NCI-H2107 (cell line): ENCODE results near the gene DCHS2.

Source experiments
- DNase-seq: peaks from one replicate; lab custom pipeline; 2025; lab: John Stamatoyannopoulos, UW

Gene DCHS2, protein sequence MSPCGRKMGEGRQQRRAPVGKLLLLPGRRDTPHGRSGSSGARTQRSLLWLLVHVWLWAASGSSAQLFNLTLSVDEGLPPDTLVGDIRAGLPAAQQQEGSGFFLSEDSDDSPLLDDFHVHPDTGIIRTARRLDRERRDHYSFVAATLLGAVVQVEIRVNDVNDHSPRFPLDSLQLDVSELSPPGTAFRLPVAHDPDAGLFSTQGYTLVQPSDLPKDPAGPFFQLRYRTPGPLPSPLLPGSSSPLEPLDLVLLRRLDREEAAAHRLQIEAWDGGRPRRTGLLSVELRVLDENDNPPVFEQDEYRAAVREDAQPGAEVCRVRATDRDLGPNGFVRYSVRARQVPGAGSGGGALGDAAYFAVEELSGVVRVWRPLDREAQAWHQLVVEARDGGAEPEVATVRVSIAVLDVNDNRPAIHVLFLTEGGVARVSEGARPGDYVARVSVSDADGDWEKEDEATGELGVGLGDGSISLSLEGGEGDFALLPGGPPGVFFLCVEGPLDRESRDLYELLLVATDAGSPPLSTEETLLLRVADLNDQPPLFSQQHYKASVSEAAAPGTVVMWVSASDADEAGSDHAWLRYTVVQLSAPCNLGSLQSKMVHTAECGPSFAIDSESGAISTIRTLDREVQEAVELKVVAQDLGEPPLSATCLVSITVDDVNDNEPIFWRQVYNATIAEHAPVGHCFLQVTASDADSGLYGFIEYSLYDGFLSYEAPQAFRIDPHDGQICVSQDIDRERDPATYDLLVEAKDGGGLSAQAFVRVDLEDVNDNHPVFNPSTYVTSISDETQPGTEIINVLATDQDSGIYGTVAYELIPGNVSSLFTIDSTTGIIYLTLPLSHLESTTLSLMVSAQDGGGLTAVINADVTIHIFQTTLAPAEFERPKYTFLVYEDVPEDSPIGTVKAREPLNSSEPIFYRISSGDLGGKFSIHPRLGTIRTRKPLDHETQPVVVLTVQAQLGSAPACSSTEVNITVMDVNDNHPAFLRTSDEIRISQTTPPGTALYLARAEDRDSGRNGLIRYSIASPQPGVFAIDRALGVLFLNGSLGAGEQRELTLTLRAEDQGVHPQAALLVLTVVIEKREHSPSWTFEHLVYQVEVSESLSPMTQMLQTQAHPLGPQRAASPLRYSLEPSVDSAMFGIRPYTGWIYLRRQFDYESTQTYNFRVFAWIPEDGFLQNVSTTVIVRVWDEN (N-terminal part only)

DNA sequence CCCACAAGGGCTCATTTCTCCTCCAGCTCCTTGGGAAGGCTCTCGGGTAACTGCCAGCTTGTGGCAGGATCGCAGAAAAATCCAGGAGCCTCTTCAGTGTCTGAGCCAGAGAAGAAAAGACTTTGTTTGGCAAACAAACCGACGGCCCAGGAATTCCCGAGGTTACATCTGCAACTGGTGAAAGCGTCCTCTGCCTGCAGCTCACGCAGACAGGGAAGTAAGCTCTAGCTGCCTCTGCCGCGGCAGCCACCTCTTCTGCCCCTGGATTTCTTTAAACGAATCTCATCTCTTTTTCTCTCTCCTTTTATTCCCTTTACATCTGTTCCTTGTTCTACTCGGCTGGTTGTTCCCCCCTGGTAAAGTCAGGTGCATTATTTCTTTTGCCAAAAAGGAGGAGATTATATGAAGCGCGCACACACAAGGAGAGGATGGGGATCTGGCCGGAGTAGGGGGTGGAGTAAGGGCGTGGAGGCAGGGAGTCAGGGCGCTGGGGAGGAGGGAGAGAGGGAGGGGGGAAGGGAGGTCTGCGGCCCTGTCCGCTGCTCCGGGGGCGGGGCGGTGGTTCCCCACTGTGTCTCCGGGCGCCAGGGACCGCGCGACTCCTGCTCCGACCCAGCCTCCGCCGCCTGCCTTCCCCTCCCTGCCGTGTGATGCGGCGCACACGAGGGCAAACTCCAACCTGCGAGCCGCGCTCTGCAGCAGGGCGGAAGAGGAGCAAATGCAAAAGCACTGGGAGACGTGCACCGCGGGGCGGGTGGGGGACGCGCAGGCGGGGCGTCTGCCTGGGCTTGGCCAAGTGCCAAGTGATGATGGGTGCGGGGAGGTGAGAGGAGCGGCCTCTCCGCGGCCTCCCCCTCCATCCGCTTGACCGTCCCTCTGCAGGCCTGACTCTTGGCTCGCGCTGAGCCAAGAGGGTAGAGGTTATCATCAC, at the start of gene DCHS2:
DCHS2 (minus strand) TSS at position 459 of the 931 bp plus-strand sequence; CDS start at position 15, 444 bp downstream.
- DNase-seq = no peak

DNA sequence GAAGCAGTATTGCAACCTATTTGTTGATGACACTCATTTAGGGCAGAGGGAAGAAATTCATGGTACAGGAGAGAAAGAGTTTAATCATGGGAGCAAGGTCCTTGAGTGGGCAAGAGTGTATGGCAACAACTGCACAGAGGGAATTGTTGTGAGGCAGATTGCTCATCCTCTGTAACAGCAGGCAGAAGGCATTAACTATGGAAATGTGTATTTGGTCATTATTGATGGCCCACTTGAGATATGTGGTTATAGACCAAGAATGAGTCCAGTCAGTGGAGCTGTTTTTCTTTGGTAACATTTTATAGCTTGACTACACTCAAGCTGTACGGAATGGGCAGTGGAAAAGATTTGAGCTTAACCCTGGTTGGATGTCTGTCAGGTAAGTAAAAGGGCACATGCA, 42.7 kb upstream of the DCHS2 start:
- DNase-seq = no peak

DNA sequence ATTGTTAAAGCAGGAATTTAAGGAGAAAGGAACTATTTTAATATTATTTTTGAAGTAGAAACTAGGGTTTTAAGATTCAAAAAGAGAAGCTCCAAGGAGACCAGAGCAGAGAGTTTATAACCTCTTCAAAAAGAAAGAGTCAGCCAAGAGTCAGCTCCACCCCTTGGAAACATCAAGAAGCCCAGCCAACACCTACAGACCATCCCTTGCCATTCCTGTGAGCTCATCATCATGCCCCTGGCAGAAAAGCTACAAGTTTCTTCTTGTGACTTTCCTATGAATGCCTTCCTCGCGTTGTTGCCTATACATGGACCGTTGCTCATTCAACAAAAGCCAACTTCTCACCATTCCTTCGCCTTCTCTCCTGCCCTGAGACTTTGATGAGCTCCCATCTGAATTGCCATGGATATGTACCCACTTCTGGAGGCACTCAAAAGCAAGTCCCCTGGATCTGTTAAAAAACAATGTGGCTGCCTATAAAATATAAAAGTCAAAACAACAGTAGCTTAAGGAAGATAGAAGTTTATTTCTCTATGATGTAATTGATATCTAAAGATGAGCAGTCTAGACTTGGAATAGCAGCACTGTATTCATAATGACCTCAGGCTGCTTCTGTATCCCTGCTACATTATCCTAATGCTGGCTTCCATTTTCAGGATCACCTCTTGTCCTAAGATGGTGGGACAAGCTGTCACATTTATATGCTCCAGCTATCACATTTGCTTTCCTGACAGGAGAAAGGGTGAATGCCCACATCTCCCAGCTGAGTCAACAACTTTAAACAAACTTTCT, 38.3 kb upstream of the DCHS2 start:
- DNase-seq = no peak

DNA sequence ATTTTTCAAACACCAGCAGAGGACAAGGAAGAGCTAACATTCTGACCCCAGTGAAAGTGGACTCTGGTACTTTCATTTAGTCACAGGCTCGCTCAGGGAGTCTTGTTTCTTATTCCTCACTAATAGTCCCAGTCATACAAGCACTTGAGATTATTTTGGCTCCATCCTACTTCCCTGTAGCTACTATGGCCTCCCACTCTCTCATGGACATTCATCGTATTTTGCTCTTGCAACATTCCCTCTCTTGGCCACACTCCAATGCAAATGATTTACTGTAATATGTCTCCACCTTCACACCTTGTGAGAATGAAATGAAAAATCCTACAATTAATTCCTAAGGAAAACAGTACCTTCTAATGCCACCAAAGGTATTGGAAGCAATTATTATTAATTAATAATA, 37.3 kb upstream of the DCHS2 start:
- DNase-seq = no peak

DNA sequence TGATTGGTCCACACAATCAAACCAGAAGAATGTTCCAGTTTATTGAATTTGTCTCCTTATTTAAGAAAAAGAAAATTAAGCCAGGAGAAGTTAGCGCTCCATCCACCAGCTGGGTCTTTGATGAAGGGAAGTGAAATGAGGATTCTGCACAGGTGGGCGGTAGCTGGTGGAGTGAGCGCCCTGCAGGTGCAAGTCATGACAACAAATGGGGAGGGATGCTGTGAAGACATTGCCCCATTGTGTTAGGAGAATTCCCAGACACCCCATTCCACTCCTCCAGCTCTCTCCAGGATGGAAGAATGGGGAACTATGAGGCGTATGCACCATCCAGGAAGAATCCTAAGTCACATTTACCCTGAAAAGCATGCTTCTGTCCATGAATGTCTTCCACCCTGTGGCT, 35.7 kb upstream of the DCHS2 start:
- no peak for DNase-seq

DNA sequence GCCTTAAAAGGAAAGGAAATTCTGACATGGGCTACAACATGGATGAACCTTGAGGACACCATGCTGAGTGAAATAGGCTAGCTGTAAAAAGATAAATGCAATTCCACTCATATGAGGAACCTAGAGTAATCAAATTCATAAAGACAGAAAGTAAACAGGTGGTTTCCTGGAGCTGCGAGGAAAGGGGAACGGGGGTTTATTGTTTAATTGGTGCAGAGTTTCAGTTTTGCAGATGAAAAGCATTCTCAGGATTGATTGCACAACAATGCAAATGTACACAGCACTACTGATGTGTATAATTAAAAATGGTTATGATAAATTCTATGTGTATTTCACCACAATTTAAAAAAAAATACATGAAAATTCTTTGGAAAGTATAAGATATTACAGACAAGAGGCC, 34.6 kb upstream of the DCHS2 start:
- no peak for DNase-seq

DNA sequence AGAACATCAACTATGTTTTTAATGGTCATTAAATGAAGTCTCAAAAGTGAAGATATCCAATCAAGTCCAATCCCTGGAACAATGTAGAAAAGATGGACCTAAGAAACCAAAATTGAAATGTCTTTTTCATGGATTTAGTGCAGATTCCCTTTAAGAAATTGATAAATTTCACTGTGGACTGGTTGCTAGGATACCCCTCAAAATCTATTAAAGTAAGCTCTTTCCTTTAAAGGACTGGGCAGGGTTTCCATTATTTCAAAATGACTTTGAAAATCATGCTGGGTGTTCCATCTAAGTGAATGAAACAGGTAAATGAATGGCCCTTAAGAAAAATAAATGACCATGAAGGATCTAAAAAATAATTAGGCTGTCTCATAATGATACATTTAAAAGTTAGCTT, 30.0 kb upstream of the DCHS2 start:
- no peak for DNase-seq

DNA sequence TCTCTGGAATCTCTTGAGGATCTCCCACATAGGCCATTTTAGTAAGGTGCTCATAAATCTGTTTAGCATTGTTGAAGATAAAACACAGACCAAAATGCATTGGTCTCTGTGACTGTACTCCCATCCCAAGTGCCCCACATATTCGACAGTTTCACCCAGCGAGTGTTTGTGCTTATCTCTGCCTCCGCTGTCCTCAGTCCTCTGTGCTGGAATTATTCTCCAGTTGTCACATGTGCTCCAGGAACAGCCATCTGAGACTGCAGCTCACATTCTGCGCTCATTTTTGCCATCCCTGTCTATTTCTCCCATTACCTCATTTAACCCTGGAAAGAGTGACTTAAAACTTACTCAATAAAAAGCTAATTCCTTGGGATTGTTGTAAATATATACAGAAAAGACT, 27.6 kb upstream of the DCHS2 start:
- no peak for DNase-seq

DNA sequence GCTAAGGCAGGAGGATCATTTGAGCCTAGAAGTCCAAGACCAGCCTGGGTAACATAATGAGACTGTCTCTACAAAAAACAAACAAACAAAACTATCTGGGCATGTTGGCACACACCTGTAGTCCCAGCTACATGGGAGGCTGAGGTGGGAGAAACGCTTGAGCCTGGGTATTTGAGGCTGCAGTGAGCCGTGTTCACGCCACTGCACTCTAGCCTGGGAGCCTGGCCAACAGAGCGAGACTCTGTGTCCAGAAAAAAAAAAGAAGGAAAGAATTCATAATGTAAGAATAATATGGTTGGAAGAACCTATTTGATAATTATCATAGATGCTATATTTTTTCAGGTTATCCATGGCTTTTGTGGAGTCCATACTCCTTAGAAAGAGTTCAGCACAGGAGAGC, 26.0 kb upstream of the DCHS2 start:
- DNase-seq = no peak

DNA sequence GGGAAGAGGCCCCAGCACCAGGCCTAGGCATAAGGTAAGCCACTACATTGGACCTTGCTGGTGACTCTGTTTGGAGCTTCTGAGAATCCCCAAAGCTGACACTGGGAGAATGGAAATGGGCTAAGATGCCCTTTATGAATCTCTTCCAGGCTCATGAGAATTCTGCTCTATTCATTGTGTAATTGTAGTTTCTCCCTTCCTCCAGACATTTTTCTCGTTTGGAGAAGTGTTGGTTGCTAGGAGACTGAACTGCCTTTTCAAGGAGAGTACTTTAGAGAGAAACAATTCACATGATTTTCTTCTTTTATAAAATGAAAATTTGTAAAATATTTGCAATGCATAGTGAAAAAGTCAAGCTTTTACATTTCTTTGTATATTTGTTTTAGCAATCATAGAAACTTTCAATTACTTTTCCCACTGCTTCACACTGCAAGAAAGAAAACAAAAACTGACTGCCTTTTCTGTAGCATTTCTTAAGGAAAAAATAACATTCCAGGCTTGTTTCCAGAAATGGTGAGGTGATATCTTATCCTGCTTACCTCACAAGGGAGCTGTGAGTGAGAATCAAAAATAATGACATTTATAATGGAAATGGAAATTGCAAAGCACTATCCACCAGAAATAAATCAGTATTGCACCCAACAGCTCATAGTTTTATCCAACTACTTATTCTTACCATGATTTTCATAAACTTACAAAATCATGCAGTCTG, 24.9 kb upstream of the DCHS2 start:
- no peak for DNase-seq

DNA sequence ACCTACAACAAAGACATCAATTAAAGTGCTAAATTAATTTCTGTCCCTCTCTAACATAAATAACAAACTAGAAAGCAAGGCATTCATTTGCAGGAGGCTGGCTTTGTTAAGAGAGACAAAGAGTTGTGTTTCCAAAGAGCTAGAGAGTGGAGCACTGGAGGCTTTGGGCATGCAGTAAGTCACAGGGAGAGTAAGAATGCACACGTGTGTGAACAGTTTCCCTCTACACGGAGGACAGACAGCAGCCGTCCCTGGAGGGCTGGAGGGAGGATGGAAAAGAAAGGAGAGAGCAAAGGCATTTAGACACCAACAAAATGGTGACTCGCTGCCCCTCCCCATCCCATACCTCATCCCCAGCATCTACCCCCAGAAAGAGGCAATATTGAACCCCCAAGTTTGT, 20.4 kb upstream of the DCHS2 start:
- DNase-seq = no peak

DNA sequence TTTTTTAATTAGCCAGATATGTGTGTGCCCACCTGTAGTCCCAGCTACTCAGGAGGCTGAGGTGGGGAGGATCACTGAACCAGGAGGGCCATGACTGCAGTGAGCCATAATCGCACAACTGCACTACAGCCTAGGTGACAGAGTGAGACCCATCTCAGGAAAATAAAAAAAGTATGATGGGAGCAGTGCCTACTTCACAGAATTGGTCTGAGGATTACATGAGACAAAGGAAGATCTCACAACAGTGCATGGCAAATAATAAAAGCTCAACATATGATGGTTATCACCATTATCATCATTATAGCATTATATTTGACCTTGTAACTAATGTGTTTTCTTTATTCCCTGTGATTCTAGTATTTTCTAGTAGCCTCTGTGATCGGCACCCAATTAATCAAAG, 19.9 kb upstream of the DCHS2 start:
- DNase-seq = no peak

DNA sequence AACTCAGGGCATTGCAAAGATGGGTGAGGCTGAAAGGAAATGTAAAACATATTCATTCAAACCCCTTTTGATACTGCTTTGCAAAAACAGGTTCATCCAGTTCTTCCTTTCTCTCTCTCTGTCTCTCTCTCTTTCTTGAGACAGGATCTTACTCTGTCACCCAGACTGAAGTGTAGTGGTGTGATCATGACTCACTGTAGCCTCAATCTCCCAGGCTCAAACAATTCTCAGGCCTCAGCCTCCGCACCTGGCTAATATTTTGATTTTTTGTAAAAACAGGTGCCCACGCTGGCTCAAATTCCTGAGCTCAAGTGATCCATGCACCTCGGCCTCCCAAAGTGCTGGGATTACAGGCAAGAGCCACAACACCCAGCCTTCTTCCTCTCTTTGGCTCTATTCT, 15.6 kb upstream of the DCHS2 start:
- no peak for DNase-seq

DNA sequence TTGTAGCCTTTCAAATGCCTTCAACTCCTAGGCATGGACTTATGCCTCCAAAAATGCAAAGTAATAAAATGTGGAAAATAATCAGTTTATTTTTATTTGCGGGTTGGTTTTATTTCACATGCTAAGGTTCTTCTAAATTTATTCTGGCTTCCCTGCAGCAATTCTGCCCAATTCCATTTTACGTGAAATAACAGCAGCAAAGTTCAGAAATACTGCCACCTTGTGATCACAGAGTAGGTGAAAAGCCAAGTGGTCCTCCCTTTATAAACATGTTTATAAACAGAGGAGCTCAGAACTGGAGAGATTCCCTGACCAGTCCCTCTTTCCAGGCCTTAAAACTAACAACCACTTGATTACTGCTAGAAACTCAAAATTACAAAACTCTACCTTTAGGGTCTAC, 14.7 kb upstream of the DCHS2 start:
- no peak for DNase-seq

DNA sequence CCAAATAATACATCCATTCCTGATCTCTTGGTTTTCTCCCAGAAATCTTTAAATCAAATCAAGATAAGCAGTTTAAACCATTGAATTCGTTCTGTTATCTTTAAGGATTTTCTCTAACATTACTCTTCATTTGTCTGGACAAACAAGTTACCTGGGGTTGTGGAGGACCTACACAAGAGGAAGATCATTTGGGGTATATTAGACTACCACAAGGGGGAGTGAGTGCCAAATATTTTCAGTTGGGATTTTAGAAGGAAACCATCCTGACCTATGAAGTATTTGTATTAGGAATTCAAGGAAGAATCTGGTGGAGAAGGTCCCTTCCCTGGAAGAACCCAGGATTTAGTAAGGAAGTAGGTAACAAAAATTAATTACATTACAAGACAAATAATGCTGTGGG, 12.0 kb upstream of the DCHS2 start:
- DNase-seq = no peak

DNA sequence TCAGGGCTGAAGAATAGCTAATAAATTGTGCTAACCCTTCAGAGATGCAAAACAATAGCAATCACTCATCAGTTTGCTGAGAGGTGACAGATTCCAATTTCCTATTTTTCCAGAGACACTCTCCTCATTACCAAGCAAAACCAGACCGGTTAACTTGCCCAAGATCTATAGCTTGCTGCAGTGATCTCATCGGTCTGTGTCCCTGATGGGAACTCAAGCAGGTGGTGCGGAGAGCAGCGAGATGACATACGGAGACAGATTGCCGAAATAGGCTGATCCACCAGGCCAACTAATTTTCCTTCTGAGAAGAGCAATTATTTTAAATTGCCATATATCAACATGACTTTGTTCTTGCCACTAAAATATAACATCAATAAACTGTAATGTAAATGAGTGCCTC, 10.5 kb upstream of the DCHS2 start:
- no peak for DNase-seq

DNA sequence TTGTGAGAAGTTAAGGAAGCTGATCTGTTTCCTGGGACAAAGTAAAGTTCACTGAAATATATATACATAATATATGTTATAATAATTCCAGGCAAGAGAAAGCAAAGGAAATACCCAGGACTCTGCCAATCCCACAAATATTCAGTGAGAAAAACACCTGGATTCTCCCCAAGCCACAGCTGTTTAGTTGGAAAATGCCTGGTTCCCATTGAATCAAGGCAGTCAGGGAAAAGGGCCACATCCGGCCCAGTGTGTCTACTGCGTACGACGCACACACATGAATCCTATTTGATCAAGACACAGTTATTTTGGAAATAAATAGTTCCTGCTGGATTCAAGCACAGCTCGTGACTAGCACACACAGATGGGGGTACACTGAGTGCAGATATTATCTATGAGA, 6.3 kb upstream of the DCHS2 start:
- no peak for DNase-seq

DNA sequence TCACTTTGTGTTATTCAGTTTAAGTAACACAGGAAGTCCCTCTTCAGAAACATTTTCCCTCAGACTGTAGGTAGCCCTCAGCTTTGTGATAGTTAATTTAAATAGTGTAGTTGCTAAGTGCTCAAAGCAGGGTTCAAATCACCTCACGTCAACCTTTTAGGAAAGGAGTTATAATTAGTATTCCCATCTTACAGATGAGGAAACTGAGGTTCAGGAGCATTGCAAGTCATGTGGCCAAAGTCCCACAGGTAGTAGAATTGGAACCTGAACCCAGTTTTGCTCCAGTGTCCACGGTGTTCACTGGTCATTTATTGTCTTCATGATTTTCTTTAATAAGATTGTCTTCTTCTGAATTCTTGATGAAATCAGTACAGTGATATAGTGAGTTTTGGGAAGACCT, 4.3 kb upstream of the DCHS2 start:
- DNase-seq = no peak

DNA sequence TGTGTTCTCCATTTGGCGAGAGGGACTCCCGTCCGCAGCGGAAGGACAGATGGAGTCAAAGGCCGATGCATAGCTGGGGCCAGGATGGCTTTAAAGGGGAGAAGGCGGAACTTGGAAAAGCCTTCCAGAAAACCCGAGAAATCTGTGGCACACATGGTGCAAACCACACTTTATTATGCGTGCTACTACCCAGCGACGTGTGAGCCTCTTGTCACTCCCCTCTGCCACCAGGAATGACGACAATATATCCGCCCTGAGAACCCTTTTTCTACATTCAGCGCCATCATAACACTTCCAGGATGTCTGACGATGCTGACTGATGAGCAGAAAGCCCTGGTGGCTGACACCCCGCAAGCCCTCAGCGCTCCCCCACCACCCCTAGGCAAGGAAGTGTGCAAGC, 689 bp upstream of the DCHS2 start:
- no peak for DNase-seq
